Hypothalamus (tissue), 51 donors: ENCODE data around the gene CYP4Z1.
"Not testable (repeated sequence)": the region's sequence is repeated elsewhere in the genome, so short reads cannot be mapped to it uniquely, and the experiment has no call there.

Source experiments
- DNase-seq, 51 donors: peaks; one replicate each; lab custom pipeline; 2025; lab: John Stamatoyannopoulos, UW

The CYP4Z1 gene

GRCh38 chr1:47067097-47067594, at the start of gene CYP4Z1:
Gene CYP4Z1 (plus strand): TSS chr1:47067231. CDS start chr1:47067491, 260 bp downstream.
- DNase-seq = no peak

GRCh38 chr1:47021070-47021469, 46.0 kb upstream of the CYP4Z1 start:
- DNase-seq = no peak

- peak in 11 of 51 donors; percentile 5 to 67 (median 23) for DNase-seq
These were observed 43.5 kb upstream of the CYP4Z1 start, which contains the start of gene CYP4X1 for GRCh38 chr1:47023268-47024140. Gene CYP4X1 (plus strand): TSS chr1:47023669. CDS start chr1:47023818, 149 bp downstream.

GRCh38 chr1:47024141-47024801, 42.8 kb upstream of the CYP4Z1 start:
- peak in 2 of 51 donors; percentile 1 to 67 for DNase-seq

GRCh38 chr1:47030170-47030805, 36.7 kb upstream of the CYP4Z1 start:
- DNase-seq = no peak

- DNase-seq = no peak
These were observed 36.0 kb upstream of the CYP4Z1 start for GRCh38 chr1:47031059-47031458.

GRCh38 chr1:47031585-47031984, 35.4 kb upstream of the CYP4Z1 start:
- DNase-seq = no peak

- DNase-seq = no peak
These were observed 30.3 kb upstream of the CYP4Z1 start for GRCh38 chr1:47036764-47037163.

GRCh38 chr1:47059376-47059775, 7.7 kb upstream of the CYP4Z1 start:
- DNase-seq = no peak

- DNase-seq = not testable (repeated sequence)
These were observed 2.0 kb downstream of the CYP4Z1 start for GRCh38 chr1:47069080-47069479.

- DNase-seq = not testable (repeated sequence)
These were observed 2.5 kb downstream of the CYP4Z1 start for GRCh38 chr1:47069509-47069908.

- DNase-seq = peak in 4 of 51 donors; percentile 0 to 6 (median 0)
These were observed 22.3 kb downstream of the CYP4Z1 start for GRCh38 chr1:47089356-47089755.

GRCh38 chr1:47091476-47091875, 24.4 kb downstream of the CYP4Z1 start:
- not testable (repeated sequence) for DNase-seq

GRCh38 chr1:47104816-47105215, 37.8 kb downstream of the CYP4Z1 start:
- DNase-seq = no peak

- DNase-seq = no peak
These were observed 39.8 kb downstream of the CYP4Z1 start for GRCh38 chr1:47106792-47107191.

GRCh38 chr1:47107851-47108574, 41.0 kb downstream of the CYP4Z1 start:
- not testable (repeated sequence) for DNase-seq

- DNase-seq = not testable (repeated sequence)
These were observed 42.5 kb downstream of the CYP4Z1 start for GRCh38 chr1:47109482-47109881.

- no peak for DNase-seq
These were observed 46.1 kb downstream of the CYP4Z1 start for GRCh38 chr1:47113178-47113577.

- not testable (repeated sequence) for DNase-seq
These were observed 54.0 kb downstream of the CYP4Z1 start for GRCh38 chr1:47121039-47121438.

GRCh38 chr1:47124834-47125233, 57.8 kb downstream of the CYP4Z1 start:
- not testable (repeated sequence) for DNase-seq
